Tibial artery (tissue), 4 donors: ENCODE results near the gene PRKAR1B.

Experiments
- DNase-seq, 2 donors: peaks; one replicate each; pipeline ENCODE4 v3.0.0-alpha.2; 2019
- H3K27ac ChIP-seq, 2 donors: fragments of 200-600 bp; sonication (generic) in 1 of 2; 1 replicate in 1 of 2; 2 replicates in 1 of 2; pipeline ENCODE4 v1.5.1; 2018 to 2019; ENCODE audit warnings: mild to moderate bottlenecking in 1 of 2
- H3K27me3 ChIP-seq, 2 donors: fragments of 200-600 bp; sonication (generic) in 1 of 2; one replicate each; pipeline versions ENCODE4 v1.5.1 to v1.6.0; 2016 to 2019
- H3K36me3 ChIP-seq, 3 donors: fragments of 200-600 bp; sonication (generic) in 2 of 3; one replicate each; pipeline ENCODE4 v1.5.1; 2016 to 2019; ENCODE audit warnings: mild to moderate bottlenecking in 2 of 3
- H3K4me1 ChIP-seq, 4 donors: fragments of 200-600 bp; sonication (generic) in 2 of 4; 1 replicate in 3 of 4; 2 replicates in 1 of 4; pipeline ENCODE4 v1.5.1; 2016 to 2019
- H3K4me3 ChIP-seq, 2 donors: fragments of 200-600 bp; sonication (generic) in 1 of 2; 1 replicate in 1 of 2; 2 replicates in 1 of 2; pipeline ENCODE4 v1.5.1; 2018 to 2019; ENCODE audit warnings: mild to moderate bottlenecking in 2 of 2
- H3K9me3 ChIP-seq, 3 donors: fragments of 200-600 bp; sonication (generic) in 1 of 3; one replicate each; pipeline ENCODE4 v1.5.1; 2016 to 2019
- CTCF ChIP-seq, 2 experiments: fragments of 200-600 bp in 1 of 2; fragments of 450-650 bp in 1 of 2; IDR thresholded peaks; one replicate each; pipeline ENCODE4 v1.5.1; 2017 to 2019; ENCODE audit warnings: antibody characterized with exemption in 2 of 2, mild to moderate bottlenecking in 1 of 2, moderate library complexity in 1 of 2
- intact Hi-C: fragments of 100-400 bp; cut with DNase I; formaldehyde crosslinking; loops from one replicate; pipeline ENCODE4 v1.15.0; 2023; ENCODE audit warnings: low total_unique reads

The PRKAR1B gene

GRCh38 chr7:646951-647350 is 80.1 kb downstream of the PRKAR1B start:
- TF ChIP-seq CTCF (IDR thresholded peaks at IDR 0.05) = no peak
- Histone ChIP-seq H3K9me3 (peaks cover 0 to 10% (median 0%) of the 10 kb centered on the region in 3 donors), H3K4me1 (peaks cover 0 to 10% (median 0%) of the 10 kb centered on the region in 4 donors), H3K27me3 (no peaks in the 10 kb centered on the region), H3K4me3 (no peak overlapping the region), H3K36me3 (no peaks in the 10 kb centered on the region), H3K27ac (no peak overlapping the region)
- intact Hi-C loops = no loop called here
- no peak for DNase-seq

GRCh38 chr7:646487-646886 is 80.6 kb downstream of the PRKAR1B start:
- no peak overlapping the region for H3K27ac ChIP-seq
- DNase-seq = no peak
- no peak for TF ChIP-seq CTCF (IDR thresholded peaks at IDR 0.05)
- H3K27me3 ChIP-seq = no peaks in the 10 kb centered on the region
- H3K36me3 ChIP-seq = no peaks in the 10 kb centered on the region
- intact Hi-C loops = no loop called here
- no peak overlapping the region for H3K4me3 ChIP-seq
- peaks cover 0 to 10% (median 0%) of the 10 kb centered on the region in 3 donors for H3K9me3 ChIP-seq
- H3K4me1 ChIP-seq = peaks cover 0 to 10% (median 0%) of the 10 kb centered on the region in 4 donors

- H3K27me3 ChIP-seq = no peaks in the 10 kb centered on the region
- no peak for DNase-seq
- H3K36me3 ChIP-seq = no peaks in the 10 kb centered on the region
- TF ChIP-seq CTCF (IDR thresholded peaks at IDR 0.05) = no peak
- peaks cover 0 to 8% (median 0%) of the 10 kb centered on the region in 4 donors for H3K4me1 ChIP-seq
- intact Hi-C loops = no loop called here
- peaks cover 0 to 10% (median 0%) of the 10 kb centered on the region in 3 donors for H3K9me3 ChIP-seq
- H3K4me3 ChIP-seq = no peak overlapping the region
- H3K27ac ChIP-seq = no peak overlapping the region
Observed at GRCh38 chr7:645606-646005, 81.5 kb downstream of the PRKAR1B start.

- no peak overlapping the region for H3K4me3 ChIP-seq
- intact Hi-C loops = no loop called here
- no peak overlapping the region for H3K27ac ChIP-seq
- H3K27me3 ChIP-seq = no peaks in the 10 kb centered on the region
- TF ChIP-seq CTCF (IDR thresholded peaks at IDR 0.05) = no peak
- peaks cover 0 to 6% (median 0%) of the 10 kb centered on the region in 4 donors for H3K4me1 ChIP-seq
- DNase-seq = no peak
- no peaks in the 10 kb centered on the region for H3K36me3 ChIP-seq
- H3K9me3 ChIP-seq = peaks cover 0 to 10% (median 0%) of the 10 kb centered on the region in 3 donors
Observed at GRCh38 chr7:644381-645305, 82.4 kb downstream of the PRKAR1B start.

GRCh38 chr7:641966-642365 is 85.1 kb downstream of the PRKAR1B start:
- no peak overlapping the region for H3K27ac ChIP-seq
- no peaks in the 10 kb centered on the region for H3K36me3 ChIP-seq
- no peaks in the 10 kb centered on the region for H3K27me3 ChIP-seq
- intact Hi-C loops = no loop called here
- no peak overlapping the region for H3K4me3 ChIP-seq
- H3K9me3 ChIP-seq = peaks cover 0 to 10% (median 0%) of the 10 kb centered on the region in 3 donors
- peaks cover 0 to 6% (median 0%) of the 10 kb centered on the region in 4 donors for H3K4me1 ChIP-seq
- TF ChIP-seq CTCF (IDR thresholded peaks at IDR 0.05) = no peak
- DNase-seq = no peak
